Astrocyte (in vitro differentiated cells and primary cell): ENCODE data around the gene DUSP3. TPM values are rescaled to one million over a fixed set of nuclear protein-coding genes. Genes with fewer than 3 reads are reported as not detected.

Experiments
- DNase-seq: peaks from one replicate; pipeline ENCODE4 v3.0.0-alpha.2; 2010; ENCODE audit warnings: low read depth
- FAIRE-seq: peaks from 2 replicates; lab custom pipeline; 2011; peaks lifted over from hg19 to GRCh38; lab: Jason Lieb, UNC
- H2AFZ ChIP-seq: 2 replicates; pipeline ENCODE4 v1.6.0; 2012; ENCODE audit warnings: low read depth, low read length, inconsistent platforms
- H3K27ac ChIP-seq: 2 replicates; pipeline ENCODE4 v1.5.1; 2011; ENCODE audit warnings: low read depth, low read length, inconsistent platforms
- H3K27me3 ChIP-seq: 2 replicates; pipeline ENCODE4 v1.6.0; 2011; ENCODE audit warnings: low read length, inconsistent platforms; ENCODE audit not compliant: insufficient read depth
- H3K36me3 ChIP-seq: 2 replicates; pipeline ENCODE4 v1.5.1; 2011; ENCODE audit warnings: low read length, inconsistent platforms; ENCODE audit not compliant: insufficient read depth
- H3K4me1 ChIP-seq: 2 replicates; pipeline ENCODE4 v1.5.1; 2011; ENCODE audit warnings: low read length, inconsistent platforms; ENCODE audit not compliant: insufficient read depth
- H3K4me2 ChIP-seq: 2 replicates; pipeline ENCODE4 v1.6.0; 2012; ENCODE audit warnings: low read length, inconsistent platforms
- H3K4me3 ChIP-seq: 2 replicates; pipeline ENCODE4 v1.5.1; 2011; ENCODE audit warnings: low read depth, mild to moderate bottlenecking, low read length, inconsistent platforms; ENCODE audit not compliant: insufficient read depth
- H3K79me2 ChIP-seq: 2 replicates; pipeline ENCODE4 v1.6.0; 2012; ENCODE audit warnings: mild to moderate bottlenecking, low read length, inconsistent platforms; ENCODE audit not compliant: insufficient read depth
- H3K9ac ChIP-seq: 2 replicates; pipeline ENCODE4 v1.6.0; 2012; ENCODE audit warnings: mild to moderate bottlenecking, low read length, inconsistent platforms
- H3K9me3 ChIP-seq: 2 replicates; pipeline ENCODE4 v1.5.1; 2012; ENCODE audit warnings: low read depth, mild to moderate bottlenecking, low read length, inconsistent platforms; ENCODE audit not compliant: insufficient read depth
- H4K20me1 ChIP-seq: 2 replicates; pipeline ENCODE4 v1.6.0; 2012; ENCODE audit warnings: low read length, inconsistent platforms; ENCODE audit not compliant: insufficient read depth
- H3K27ac Mint-ChIP-seq: one replicate; pipeline ENCODE4 v1.8.0; 2021; ENCODE audit warnings: mild to moderate bottlenecking, mixed read lengths; ENCODE audit not compliant: unreplicated experiment
- H3K27me3 Mint-ChIP-seq: one replicate; pipeline ENCODE4 v1.8.0; 2021; ENCODE audit warnings: low read depth, mixed read lengths; ENCODE audit not compliant: unreplicated experiment
- H3K36me3 Mint-ChIP-seq: one replicate; pipeline ENCODE4 v1.8.0; 2021; ENCODE audit warnings: low read depth, mixed read lengths; ENCODE audit not compliant: unreplicated experiment
- H3K4me1 Mint-ChIP-seq: one replicate; pipeline ENCODE4 v1.8.0; 2021; ENCODE audit warnings: low read depth, mixed read lengths; ENCODE audit not compliant: unreplicated experiment
- H3K4me3 Mint-ChIP-seq: one replicate; pipeline ENCODE4 v1.8.0; 2021; ENCODE audit warnings: mild to moderate bottlenecking, moderate library complexity, mixed read lengths; ENCODE audit not compliant: unreplicated experiment
- H3K9me3 Mint-ChIP-seq: one replicate; pipeline ENCODE4 v1.8.0; 2021; ENCODE audit warnings: mild to moderate bottlenecking, mixed read lengths; ENCODE audit not compliant: unreplicated experiment
- EZH2 ChIP-seq: IDR thresholded peaks from 2 replicates; pipeline ENCODE4 v1.6.1; 2012; ENCODE audit warnings: mild to moderate bottlenecking, low read length, inconsistent platforms; ENCODE audit not compliant: insufficient read depth
- total RNA-seq: library from RNA; stranded (reverse); gene quantifications from 2 replicates; pipeline ENCODE4 v1.2.1, GENCODE V29; 2021
- TF ChIP-seq, protein P1 (sequence below): IDR thresholded peaks from 2 replicates; pipeline ENCODE4 v1.5.1; 2011; ENCODE audit warnings: low read depth, mild to moderate bottlenecking, inconsistent platforms, low read length, moderate library complexity; ENCODE audit not compliant: insufficient read depth

The DUSP3 gene
- total RNA-seq, 1 donor from 2014 or later = 71.6 TPM

DNA sequence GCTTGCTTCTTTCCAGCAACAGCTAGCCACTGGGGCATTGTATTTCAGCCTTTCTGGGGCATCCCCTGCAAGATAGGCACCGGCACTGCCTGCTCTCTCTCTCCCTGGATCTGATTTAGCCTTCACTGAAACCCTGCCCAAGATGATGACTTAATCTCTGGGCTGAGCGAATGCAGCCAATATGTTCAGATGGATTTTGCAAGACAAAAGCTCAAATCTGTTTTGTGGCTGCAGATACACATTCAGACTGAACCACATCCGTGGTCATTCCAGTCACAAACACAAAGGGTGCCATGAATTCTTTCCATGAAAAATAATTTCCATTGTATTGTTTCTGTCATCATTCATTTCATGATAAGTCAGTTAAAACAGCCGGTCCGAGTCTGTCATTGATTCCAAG, 44.4 kb downstream of the DUSP3 start:
- Mint-ChIP-seq H3K4me3 (no peak overlapping the region), H3K27ac (no peak overlapping the region), H3K27me3 (no peaks in the 10 kb centered on the region), H3K9me3 (peaks cover 2% of the 10 kb centered on the region), H3K4me1 (peaks cover 22% of the 10 kb centered on the region), H3K36me3 (no peaks in the 10 kb centered on the region)
- H2AFZ ChIP-seq = no peak overlapping the region
- TF ChIP-seq, protein P1, sequence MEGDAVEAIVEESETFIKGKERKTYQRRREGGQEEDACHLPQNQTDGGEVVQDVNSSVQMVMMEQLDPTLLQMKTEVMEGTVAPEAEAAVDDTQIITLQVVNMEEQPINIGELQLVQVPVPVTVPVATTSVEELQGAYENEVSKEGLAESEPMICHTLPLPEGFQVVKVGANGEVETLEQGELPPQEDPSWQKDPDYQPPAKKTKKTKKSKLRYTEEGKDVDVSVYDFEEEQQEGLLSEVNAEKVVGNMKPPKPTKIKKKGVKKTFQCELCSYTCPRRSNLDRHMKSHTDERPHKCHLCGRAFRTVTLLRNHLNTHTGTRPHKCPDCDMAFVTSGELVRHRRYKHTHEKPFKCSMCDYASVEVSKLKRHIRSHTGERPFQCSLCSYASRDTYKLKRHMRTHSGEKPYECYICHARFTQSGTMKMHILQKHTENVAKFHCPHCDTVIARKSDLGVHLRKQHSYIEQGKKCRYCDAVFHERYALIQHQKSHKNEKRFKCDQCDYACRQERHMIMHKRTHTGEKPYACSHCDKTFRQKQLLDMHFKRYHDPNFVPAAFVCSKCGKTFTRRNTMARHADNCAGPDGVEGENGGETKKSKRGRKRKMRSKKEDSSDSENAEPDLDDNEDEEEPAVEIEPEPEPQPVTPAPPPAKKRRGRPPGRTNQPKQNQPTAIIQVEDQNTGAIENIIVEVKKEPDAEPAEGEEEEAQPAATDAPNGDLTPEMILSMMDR = no peak
- TF ChIP-seq EZH2 = no peak
- no peaks in the 10 kb centered on the region for H3K79me2 ChIP-seq
- DNase-seq (peak; percentile 95), FAIRE-seq (peak; percentile 96)
- H3K4me1 ChIP-seq = peaks cover 26% of the 10 kb centered on the region
- H3K9ac ChIP-seq = peak overlapping the region; percentile 21
- H3K27ac ChIP-seq = peak overlapping the region; percentile 24
- no peak overlapping the region for H3K4me3 ChIP-seq
- H3K36me3 ChIP-seq = no peaks in the 10 kb centered on the region
- H3K9me3 ChIP-seq = no peaks in the 10 kb centered on the region
- no peaks in the 10 kb centered on the region for H3K27me3 ChIP-seq
- H4K20me1 ChIP-seq = no peaks in the 10 kb centered on the region
- H3K4me2 ChIP-seq = peak overlapping the region; percentile 49

DNA sequence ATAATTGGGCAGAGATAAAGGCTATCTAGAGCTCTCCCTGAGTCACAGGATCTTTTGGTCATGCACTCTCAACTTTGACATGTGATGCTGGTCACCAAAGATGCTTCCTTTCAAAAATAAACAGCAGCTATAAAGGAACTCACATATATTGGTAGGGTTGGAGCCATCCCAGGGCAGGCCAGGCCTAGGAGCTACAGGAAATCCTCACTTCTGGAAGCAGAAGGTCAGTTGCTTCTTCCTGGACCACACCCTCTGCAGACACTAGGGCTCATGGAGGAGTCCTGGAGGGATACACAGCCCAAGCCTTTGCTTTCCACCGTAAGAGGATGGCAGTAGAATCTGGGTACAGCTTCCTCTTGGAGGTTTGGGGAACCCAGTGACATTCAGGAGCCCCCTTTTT, 44.8 kb downstream of the DUSP3 start:
- peaks cover 2% of the 10 kb centered on the region for H3K9me3 Mint-ChIP-seq
- Histone ChIP-seq H3K79me2 (no peaks in the 10 kb centered on the region), H3K4me3 (no peak overlapping the region), H3K27me3 (no peaks in the 10 kb centered on the region), H2AFZ (no peak overlapping the region), H3K4me2 (peak overlapping the region; percentile 49), H3K9ac (peak overlapping the region; percentile 21), H3K27ac (peak overlapping the region; percentile 24), H3K4me1 (peaks cover 26% of the 10 kb centered on the region), H3K9me3 (no peaks in the 10 kb centered on the region), H4K20me1 (no peaks in the 10 kb centered on the region), H3K36me3 (no peaks in the 10 kb centered on the region)
- H3K27me3 Mint-ChIP-seq = no peaks in the 10 kb centered on the region
- H3K4me1 Mint-ChIP-seq = peaks cover 22% of the 10 kb centered on the region
- TF ChIP-seq EZH2 = no peak
- TF ChIP-seq, protein P1 = no peak
- H3K36me3 Mint-ChIP-seq = no peaks in the 10 kb centered on the region
- no peak for FAIRE-seq
- H3K27ac Mint-ChIP-seq = no peak overlapping the region
- no peak overlapping the region for H3K4me3 Mint-ChIP-seq
- DNase-seq = no peak

DNA sequence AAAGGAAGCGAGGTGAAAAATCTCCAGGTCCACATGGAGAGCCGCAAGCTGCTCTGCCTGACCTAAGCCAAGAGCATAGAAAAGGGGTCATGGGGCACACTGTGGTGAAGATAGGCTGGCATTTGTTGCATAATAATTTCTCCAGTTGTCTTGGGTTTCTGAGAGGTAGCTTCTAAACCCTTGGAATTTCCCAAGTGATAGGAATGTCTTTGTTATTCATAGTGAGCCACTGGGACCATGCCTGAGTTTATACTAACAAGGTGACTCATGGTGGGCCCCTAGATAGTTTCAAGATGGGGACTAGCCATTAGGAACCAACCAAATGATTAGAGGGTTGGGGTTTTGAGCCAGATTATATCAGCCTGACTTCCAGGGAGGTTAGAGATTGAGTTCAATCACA, 45.8 kb downstream of the DUSP3 start:
- DNase-seq = peak; percentile 91
- Histone ChIP-seq H2AFZ (no peak overlapping the region), H3K9ac (no peak overlapping the region), H3K4me3 (no peak overlapping the region), H4K20me1 (no peaks in the 10 kb centered on the region), H3K27me3 (no peaks in the 10 kb centered on the region), H3K36me3 (no peaks in the 10 kb centered on the region), H3K4me1 (peaks cover 26% of the 10 kb centered on the region), H3K9me3 (no peaks in the 10 kb centered on the region), H3K79me2 (no peaks in the 10 kb centered on the region), H3K27ac (peak overlapping the region; percentile 49), H3K4me2 (peak overlapping the region; percentile 54)
- TF ChIP-seq, protein P1 = no peak
- TF ChIP-seq EZH2 = no peak
- FAIRE-seq = peak; percentile 95
- H3K36me3 Mint-ChIP-seq = no peaks in the 10 kb centered on the region
- H3K9me3 Mint-ChIP-seq = peaks cover 2% of the 10 kb centered on the region
- H3K27me3 Mint-ChIP-seq = no peaks in the 10 kb centered on the region
- peaks cover 22% of the 10 kb centered on the region for H3K4me1 Mint-ChIP-seq
- H3K27ac Mint-ChIP-seq = peak overlapping the region; percentile 36
- peak overlapping the region; percentile 4 for H3K4me3 Mint-ChIP-seq
